ENCODE data around the gene PRKCE. TPM values are rescaled to one million over a fixed set of nuclear protein-coding genes. Genes with fewer than 3 reads are reported as not detected.

PRKCE gene
- total and polyA plus RNA-seq, 2 of the 8 experiments (the other 6 are each of a cell fraction or from before 2014, with no cell fraction given) = 0.54 to 2.1 TPM

DNA sequence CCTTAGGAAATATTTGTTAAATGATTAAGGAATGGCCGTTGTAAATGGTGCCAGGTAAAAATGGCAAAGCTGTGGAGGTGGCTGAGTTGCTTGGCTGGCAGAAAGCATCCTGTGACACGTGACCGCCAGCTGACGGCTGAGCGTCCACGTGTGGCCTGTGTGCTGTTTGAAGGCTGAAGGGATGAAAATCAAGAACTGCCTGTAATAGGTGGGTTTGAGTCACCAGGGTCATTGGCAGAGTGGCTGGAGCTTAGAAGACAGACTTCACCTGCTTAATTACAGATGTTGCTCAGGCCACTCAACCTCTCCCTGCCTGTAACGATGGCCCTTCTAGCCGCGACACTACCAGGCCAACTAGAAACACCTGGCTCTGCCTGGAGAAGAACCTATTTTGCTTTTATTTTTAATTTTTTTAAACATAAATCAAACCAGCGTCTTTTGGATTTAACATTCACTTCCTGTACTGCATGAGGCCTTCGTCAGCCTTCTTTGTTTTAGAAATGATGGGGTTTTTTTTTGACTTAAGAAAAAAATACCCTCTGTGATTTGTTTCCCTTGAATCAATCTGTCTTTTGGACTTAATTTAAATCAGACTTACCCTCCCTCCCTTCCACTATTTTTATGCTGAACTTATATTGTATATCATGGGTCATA is 206.5 kb downstream of the PRKCE start:
- H3K4me3 ChIP-seq (ENCODE audit: extremely low read depth in 1 of 4, insufficient read depth in 2 of 4, low read depth in 3 of 4, low read length in 4 of 4) = no peak overlapping the region
- no peak overlapping the region for H3K18ac ChIP-seq (ENCODE audit: extremely low read depth, low read length)
- no peak overlapping the region for H3K56ac ChIP-seq (replicated peaks; ENCODE audit: insufficient read length, low read depth, low read length)
- no peak overlapping the region for H2AFZ ChIP-seq (ENCODE audit: low read length)
- CTCF ChIA-PET (ENCODE audit: partially characterized antibody) = no interaction called here
- H3K27me3 ChIP-seq (replicated peaks in 1 of 4; ENCODE audit: control insufficient read depth in 3 of 4, extremely low read depth in 1 of 4, insufficient read depth in 3 of 4, low read length in 3 of 4) = no peaks in the 10 kb centered on the region
- H3K36me3 ChIP-seq (ENCODE audit: control insufficient read depth in 2 of 4, insufficient read depth in 4 of 4, low read length in 3 of 4) = no peaks in the 10 kb centered on the region
- no peaks in the 10 kb centered on the region for H3K23me2 ChIP-seq (ENCODE audit: low read depth, low read length)
- no peak overlapping the region for H4K91ac ChIP-seq (replicated peaks; ENCODE audit: insufficient read length, low read length)
- H2BK12ac ChIP-seq (ENCODE audit: low read depth, low read length) = no peak overlapping the region
- no peak overlapping the region for H3K9ac ChIP-seq (replicated peaks in 1 of 4; ENCODE audit: extremely low read depth in 1 of 4, low read depth in 3 of 4, low read length in 3 of 4)
- H3K27ac ChIP-seq (ENCODE audit: low read depth, low read length) = no peak overlapping the region
- H3K79me1 ChIP-seq (ENCODE audit: low read depth, low read length) = no peaks in the 10 kb centered on the region
- H2BK5ac ChIP-seq (ENCODE audit: low read depth, low read length) = no peak overlapping the region
- no peak overlapping the region for H2BK120ac ChIP-seq (replicated peaks; ENCODE audit: low read depth, low read length)
- 90% methylated on average over 11 of the region's 11 CpGs; no CpG with 5 or more reads in 1 of the 2 experiments for WGBS, 2 experiments (ENCODE audit: extremely low coverage in 1 of 2, insufficient coverage in 1 of 2, insufficient read length in 1 of 2, insufficient replicate concordance in 2 of 2, low coverage in 1 of 2, low lambda C conversion rate in 2 of 2, missing lambda C conversion rate in 1 of 2)
- no peak for DNase-seq (ENCODE audit: low read depth in 1 of 2, low spot score in 2 of 2)
- no peak overlapping the region for H3K23ac ChIP-seq (ENCODE audit: insufficient read length)
- H2AK5ac ChIP-seq (ENCODE audit: low read depth, low read length) = no peak overlapping the region
- no peak overlapping the region for H2BK15ac ChIP-seq (ENCODE audit: low read length)
- POLR2A ChIA-PET (ENCODE audit: partially characterized antibody) = no interaction called here
- no peak overlapping the region for H4K5ac ChIP-seq (ENCODE audit: insufficient read length, low read depth, low read length)
- H4K20me1 ChIP-seq (replicated peaks in 1 of 2; ENCODE audit: control insufficient read depth in 1 of 2, insufficient read depth in 2 of 2, low read length in 2 of 2) = no peaks in the 10 kb centered on the region
- H3K4me2 ChIP-seq (ENCODE audit: insufficient read depth in 1 of 2, low read depth in 2 of 2, low read length in 2 of 2) = no peak overlapping the region
- FAIRE-seq = no peak
- no peaks in the 10 kb centered on the region for H3K79me2 ChIP-seq (ENCODE audit: control insufficient read depth in 1 of 2, insufficient read depth in 2 of 2, low read length in 2 of 2)
- H3K4ac ChIP-seq (replicated peaks; ENCODE audit: insufficient read length, low read depth, low read length) = no peak overlapping the region
- no peak overlapping the region for H4K8ac ChIP-seq (ENCODE audit: extremely low read depth, insufficient read depth, low read length)
- H3K14ac ChIP-seq (ENCODE audit: insufficient read length) = no peak overlapping the region
- no peak overlapping the region for H2BK20ac ChIP-seq (ENCODE audit: low read length)
- H3K9me3 ChIP-seq (ENCODE audit: insufficient read depth in 2 of 2, low read depth in 1 of 2, low read length in 1 of 2) = no peaks in the 10 kb centered on the region
- 0 out of 7 replicates have a peak, but pooled peaks cover 0 to 2% (median 0%) of the 10 kb centered on the region in 4 experiments for H3K4me1 ChIP-seq (replicated peaks in 1 of 4; ENCODE audit: control insufficient read depth in 3 of 4, insufficient read depth in 4 of 4, low read length in 3 of 4)
- TF ChIP-seq KDM4A (IDR thresholded peaks at IDR 0.05; ENCODE audit: low read depth, low read length, severe bottlenecking) (no peak), FOSL1 (IDR thresholded peaks at IDR 0.05; ENCODE audit: insufficient read depth, low read depth, low read length) (no peak), CBX8 (IDR thresholded peaks at IDR 0.05; ENCODE audit: borderline replicate concordance, low read depth, low read length) (no peak), RFX5 (IDR thresholded peaks at IDR 0.05; ENCODE audit: borderline replicate concordance, low read depth, low read length) (no peak), RNF2 (IDR thresholded peaks at IDR 0.05; ENCODE audit: borderline replicate concordance, low read depth, low read length, missing control alignments, poor library complexity, severe bottlenecking) (no peak), SIRT6 (IDR thresholded peaks at IDR 0.05; ENCODE audit: low read length) (no peak), RAD21 (IDR thresholded peaks at IDR 0.05 in 1 of 2, conservative IDR thresholded peaks at IDR 0.05 in 1 of 2; ENCODE audit: low read depth in 2 of 2, low read length in 2 of 2) (no peak), TBP (IDR thresholded peaks at IDR 0.05; ENCODE audit: low read depth, low read length) (no peak), YY1 (IDR thresholded peaks at IDR 0.05; ENCODE audit: low read depth, low read length) (no peak)
- TF ChIP-seq, protein P1, sequence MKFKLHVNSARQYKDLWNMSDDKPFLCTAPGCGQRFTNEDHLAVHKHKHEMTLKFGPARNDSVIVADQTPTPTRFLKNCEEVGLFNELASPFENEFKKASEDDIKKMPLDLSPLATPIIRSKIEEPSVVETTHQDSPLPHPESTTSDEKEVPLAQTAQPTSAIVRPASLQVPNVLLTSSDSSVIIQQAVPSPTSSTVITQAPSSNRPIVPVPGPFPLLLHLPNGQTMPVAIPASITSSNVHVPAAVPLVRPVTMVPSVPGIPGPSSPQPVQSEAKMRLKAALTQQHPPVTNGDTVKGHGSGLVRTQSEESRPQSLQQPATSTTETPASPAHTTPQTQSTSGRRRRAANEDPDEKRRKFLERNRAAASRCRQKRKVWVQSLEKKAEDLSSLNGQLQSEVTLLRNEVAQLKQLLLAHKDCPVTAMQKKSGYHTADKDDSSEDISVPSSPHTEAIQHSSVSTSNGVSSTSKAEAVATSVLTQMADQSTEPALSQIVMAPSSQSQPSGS (IDR thresholded peaks at IDR 0.05; ENCODE audit: low read length) = no peak
